GM18870 (cell line): ENCODE results near the gene SSNA1.

Experiments used
- ATAC-seq: cut with Tn5 transposase; IDR thresholded peaks from one replicate; pipeline ENCODE4 v1.9.1; 2021; ENCODE audit warnings: moderate library complexity; ENCODE audit not compliant: unreplicated experiment

The SSNA1 gene

GRCh38 chr9:137167747-137168572 is 20.5 kb upstream of the SSNA1 start:
- no peak for ATAC-seq

- ATAC-seq, result no peak
Measured at GRCh38 chr9:137168573-137168903, 19.9 kb upstream of the SSNA1 start.

GRCh38 chr9:137168904-137169856 is 19.3 kb upstream of the SSNA1 start:
- ATAC-seq, result no peak

DNA sequence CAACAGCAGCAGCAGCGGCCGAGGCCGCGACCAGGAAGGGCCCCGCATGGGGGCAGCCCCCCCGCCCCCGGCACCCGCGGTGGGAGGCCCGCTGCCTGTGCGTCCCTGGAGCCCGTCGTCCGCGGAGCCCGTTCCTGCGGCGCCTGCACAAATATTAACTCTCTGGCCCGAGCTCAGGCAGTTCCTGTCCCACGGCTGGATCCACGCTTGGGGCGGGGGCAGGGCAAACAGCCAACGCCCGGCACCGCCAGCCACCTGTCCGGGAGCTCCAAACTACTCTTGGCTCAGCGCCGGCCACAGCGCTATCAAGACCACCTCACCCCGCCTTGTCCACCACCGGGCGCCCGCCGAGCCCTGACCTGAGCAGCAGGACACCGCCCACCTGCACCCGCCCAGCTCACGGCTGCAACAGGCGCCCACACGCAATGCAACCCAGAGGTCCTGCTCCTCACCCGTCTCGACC is 18.5 kb upstream of the SSNA1 start, which contains the start of gene LRRC26:
Gene LRRC26 (minus strand): TSS at position 156 of the 463 bp plus-strand sequence. CDS start 108 bp downstream, at position 48.
- ATAC-seq, result no peak

GRCh38 chr9:137170486-137171148 is 17.9 kb upstream of the SSNA1 start:
- no peak for ATAC-seq

- ATAC-seq, result no peak
Measured at GRCh38 chr9:137171149-137171900, 17.2 kb upstream of the SSNA1 start.

DNA sequence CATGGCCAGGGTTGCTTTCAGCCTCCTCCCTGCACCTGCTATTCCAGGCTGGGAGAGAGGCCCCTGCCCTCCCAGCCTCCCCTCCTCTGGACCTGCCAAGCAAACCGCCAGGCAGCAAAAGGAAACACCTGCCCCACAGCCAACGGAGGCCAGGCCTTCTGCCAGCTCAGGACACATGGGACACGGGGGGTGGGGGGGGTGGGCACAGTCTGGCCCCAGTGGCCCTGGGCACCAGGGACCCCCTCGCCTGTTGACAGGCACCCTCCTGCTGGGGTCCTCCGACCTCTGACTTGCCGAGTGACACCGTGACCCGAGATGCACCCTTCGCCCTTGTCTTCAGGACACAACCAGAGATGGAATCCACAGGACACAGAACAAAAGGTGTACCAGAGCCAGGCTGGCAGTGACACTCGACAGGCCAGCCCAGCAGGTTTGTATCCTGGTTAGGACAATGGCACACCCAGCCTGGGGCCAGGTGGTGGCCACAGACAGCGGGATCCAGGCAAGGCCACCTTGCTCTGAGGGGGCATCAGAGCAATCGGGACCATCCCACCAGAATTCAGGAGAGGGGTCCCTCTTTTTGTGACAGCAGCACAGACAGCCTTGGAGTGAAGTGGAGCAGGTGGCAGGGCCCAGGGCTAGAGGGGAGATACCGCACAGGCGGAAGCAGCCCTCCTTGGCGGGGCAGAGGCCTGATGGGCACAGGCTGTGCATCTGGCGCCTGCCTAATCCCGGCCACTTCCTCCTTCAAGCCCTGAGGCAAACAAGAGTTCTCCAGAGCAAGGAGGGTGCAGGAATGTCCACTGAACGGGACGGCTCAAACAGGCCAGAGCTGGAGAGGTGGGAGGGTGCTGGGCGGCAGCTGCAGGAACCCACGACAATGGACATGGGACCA is 15.3 kb upstream of the SSNA1 start:
- no peak for ATAC-seq

DNA sequence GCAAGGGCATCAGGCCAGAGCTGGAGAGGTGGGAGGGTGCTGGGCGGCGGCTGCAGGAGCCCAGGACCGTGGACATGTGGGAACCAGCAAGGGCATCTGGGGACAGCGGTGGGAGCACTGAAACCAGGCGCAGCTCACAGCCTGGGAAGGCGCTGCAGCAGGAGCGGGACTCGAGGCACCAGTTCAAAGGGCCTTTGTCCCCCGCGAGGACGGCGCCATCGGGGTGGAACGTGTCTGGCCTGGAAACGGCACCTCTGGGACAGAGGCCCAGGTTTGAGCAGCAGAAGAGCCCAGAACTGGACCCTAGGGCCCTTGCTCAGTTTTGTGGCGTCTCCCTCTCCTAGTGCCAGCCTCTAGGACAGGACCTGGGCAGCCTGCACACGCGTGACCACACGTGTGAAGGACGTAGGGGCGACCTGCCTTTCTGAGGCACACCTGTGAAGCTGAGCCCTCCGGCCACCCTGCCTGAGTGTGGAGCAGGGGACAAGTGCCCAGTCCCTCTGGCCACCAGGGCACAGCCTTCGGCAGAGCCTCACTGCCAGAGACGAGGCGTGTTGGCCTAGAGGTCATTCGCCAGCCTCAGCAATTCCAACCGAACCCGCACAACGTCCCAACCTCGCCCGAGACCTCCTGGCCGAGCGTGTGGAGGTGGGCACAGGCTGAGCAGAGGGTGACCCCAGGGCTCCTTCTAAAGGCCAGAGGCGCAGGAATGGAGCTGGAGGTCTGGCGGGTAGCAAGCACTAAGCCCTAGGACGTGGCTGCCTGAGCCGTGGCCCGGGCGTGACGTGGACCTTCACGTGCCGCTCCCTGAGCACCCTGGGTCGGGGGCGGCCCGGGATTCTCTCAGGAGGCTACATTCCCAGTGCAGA is 14.4 kb upstream of the SSNA1 start:
- ATAC-seq, result no peak

GRCh38 chr9:137174722-137175293 is 13.7 kb upstream of the SSNA1 start:
- no peak for ATAC-seq

- no peak for ATAC-seq
Measured at GRCh38 chr9:137175345-137175961, 13.0 kb upstream of the SSNA1 start.

- ATAC-seq, result no peak
Measured at GRCh38 chr9:137176302-137177182, 11.9 kb upstream of the SSNA1 start.

- no peak for ATAC-seq
Measured at GRCh38 chr9:137178201-137178938, 10.1 kb upstream of the SSNA1 start.

GRCh38 chr9:137178939-137179630 is 9.4 kb upstream of the SSNA1 start:
- ATAC-seq, result no peak

GRCh38 chr9:137179761-137180160 is 8.7 kb upstream of the SSNA1 start:
- no peak for ATAC-seq

- no peak for ATAC-seq
Measured at GRCh38 chr9:137180491-137180890, 8.0 kb upstream of the SSNA1 start.
